Ishikawa (cell line): ENCODE results near the gene LEKR1.

Experiments used
- CEBPB ChIP-seq: IDR thresholded peaks from 2 replicates; pipeline ENCODE4 v1.6.1; 2012
- CREB1 ChIP-seq: IDR thresholded peaks from 2 replicates; pipeline ENCODE4 v1.6.1; 2012; ENCODE audit warnings: low read depth
- EP300 ChIP-seq: IDR thresholded peaks from 2 replicates; pipeline ENCODE4 v1.6.1; 2012; ENCODE audit warnings: borderline replicate concordance
- TCF12 ChIP-seq: IDR thresholded peaks from 2 replicates; pipeline ENCODE4 v1.6.1; 2012; ENCODE audit warnings: low read depth
- ZBTB7A ChIP-seq: IDR thresholded peaks from 2 replicates; pipeline ENCODE4 v1.6.1; 2012; ENCODE audit warnings: low read depth
- TF ChIP-seq, protein P1 (sequence below): IDR thresholded peaks from 2 replicates; pipeline ENCODE4 v1.6.1; 2012
- TF ChIP-seq, protein P2 (sequence below): IDR thresholded peaks from 2 replicates; pipeline ENCODE4 v1.6.1; 2012; ENCODE audit warnings: low read depth, mild to moderate bottlenecking
- TF ChIP-seq, protein P3 (sequence below): IDR thresholded peaks from 2 replicates; pipeline ENCODE4 v1.6.1; 2012

DNA sequence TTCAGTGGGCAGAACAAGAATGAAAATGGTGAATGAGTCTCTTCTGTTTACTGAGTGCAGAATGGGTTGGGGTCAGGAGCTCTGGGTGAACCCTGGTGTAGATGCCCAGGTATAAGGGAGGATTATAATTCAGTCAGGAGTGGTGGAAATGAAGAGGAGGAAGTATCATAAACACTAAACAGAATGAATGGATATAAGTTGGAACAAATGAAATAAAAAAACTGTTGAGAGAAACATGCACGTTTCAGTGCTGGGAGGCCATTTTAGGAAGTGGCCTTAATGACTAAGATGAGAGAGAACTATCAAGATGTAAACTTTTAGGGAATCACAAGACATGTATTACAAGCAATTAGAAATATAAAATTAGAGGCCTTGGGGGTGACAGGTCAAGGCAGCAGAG is 32.8 kb upstream of the LEKR1 start:
- TF ChIP-seq ZBTB7A (no peak), CREB1 (no peak), EP300 (no peak), TCF12 (no peak), CEBPB (no peak)
- TF ChIP-seq, protein P1, sequence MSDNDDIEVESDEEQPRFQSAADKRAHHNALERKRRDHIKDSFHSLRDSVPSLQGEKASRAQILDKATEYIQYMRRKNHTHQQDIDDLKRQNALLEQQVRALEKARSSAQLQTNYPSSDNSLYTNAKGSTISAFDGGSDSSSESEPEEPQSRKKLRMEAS: no peak
- TF ChIP-seq, protein P2, sequence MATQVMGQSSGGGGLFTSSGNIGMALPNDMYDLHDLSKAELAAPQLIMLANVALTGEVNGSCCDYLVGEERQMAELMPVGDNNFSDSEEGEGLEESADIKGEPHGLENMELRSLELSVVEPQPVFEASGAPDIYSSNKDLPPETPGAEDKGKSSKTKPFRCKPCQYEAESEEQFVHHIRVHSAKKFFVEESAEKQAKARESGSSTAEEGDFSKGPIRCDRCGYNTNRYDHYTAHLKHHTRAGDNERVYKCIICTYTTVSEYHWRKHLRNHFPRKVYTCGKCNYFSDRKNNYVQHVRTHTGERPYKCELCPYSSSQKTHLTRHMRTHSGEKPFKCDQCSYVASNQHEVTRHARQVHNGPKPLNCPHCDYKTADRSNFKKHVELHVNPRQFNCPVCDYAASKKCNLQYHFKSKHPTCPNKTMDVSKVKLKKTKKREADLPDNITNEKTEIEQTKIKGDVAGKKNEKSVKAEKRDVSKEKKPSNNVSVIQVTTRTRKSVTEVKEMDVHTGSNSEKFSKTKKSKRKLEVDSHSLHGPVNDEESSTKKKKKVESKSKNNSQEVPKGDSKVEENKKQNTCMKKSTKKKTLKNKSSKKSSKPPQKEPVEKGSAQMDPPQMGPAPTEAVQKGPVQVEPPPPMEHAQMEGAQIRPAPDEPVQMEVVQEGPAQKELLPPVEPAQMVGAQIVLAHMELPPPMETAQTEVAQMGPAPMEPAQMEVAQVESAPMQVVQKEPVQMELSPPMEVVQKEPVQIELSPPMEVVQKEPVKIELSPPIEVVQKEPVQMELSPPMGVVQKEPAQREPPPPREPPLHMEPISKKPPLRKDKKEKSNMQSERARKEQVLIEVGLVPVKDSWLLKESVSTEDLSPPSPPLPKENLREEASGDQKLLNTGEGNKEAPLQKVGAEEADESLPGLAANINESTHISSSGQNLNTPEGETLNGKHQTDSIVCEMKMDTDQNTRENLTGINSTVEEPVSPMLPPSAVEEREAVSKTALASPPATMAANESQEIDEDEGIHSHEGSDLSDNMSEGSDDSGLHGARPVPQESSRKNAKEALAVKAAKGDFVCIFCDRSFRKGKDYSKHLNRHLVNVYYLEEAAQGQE: no peak
- TF ChIP-seq, protein P3, sequence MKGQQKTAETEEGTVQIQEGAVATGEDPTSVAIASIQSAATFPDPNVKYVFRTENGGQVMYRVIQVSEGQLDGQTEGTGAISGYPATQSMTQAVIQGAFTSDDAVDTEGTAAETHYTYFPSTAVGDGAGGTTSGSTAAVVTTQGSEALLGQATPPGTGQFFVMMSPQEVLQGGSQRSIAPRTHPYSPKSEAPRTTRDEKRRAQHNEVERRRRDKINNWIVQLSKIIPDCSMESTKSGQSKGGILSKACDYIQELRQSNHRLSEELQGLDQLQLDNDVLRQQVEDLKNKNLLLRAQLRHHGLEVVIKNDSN: no peak
